ENCODE data around the gene NCS1. TPM values are rescaled to one million over a fixed set of nuclear protein-coding genes. Genes with fewer than 3 reads are reported as not detected.

Gene NCS1
- total RNA-seq, 1 experiment from 2014 or later = 18.2 TPM

- no peaks in the 10 kb centered on the region for H3K27me3 Mint-ChIP-seq (ENCODE audit: insufficient read depth, unreplicated experiment)
- ChIA-PET POLR2A (no interaction called here), CTCF (no interaction called here)
- no peaks in the 10 kb centered on the region for H3K27me3 ChIP-seq (replicated peaks; ENCODE audit: control insufficient read depth, insufficient read depth, low read length)
- peaks cover 20% of the 10 kb centered on the region for H3K4me1 Mint-ChIP-seq (ENCODE audit: low read depth, unreplicated experiment)
- BruUV-seq (replicated peaks) = no TSS peak
- H3K36me3 ChIP-seq (ENCODE audit: control insufficient read depth, insufficient read depth, low read length) = no peaks in the 10 kb centered on the region; the same call in 1 of the 2 replicates
- no peak for TF ChIP-seq CTCF (IDR thresholded peaks at IDR 0.05; ENCODE audit: insufficient read depth in 1 of 2, low read depth in 1 of 2, low read length in 1 of 2, severe bottlenecking in 1 of 2, unreplicated experiment in 1 of 2)
- H3K4me1 ChIP-seq = peaks cover 23% of the 10 kb centered on the region
- H3K27ac Mint-ChIP-seq (ENCODE audit: unreplicated experiment) = no peak overlapping the region
- no peak overlapping the region for H3K4me3 ChIP-seq (ENCODE audit: low read depth, low read length)
- no peaks in the 10 kb centered on the region for H3K9me3 ChIP-seq
- DNase-seq = no peak
- intact Hi-C loops (cut with micrococcal nuclease; ENCODE audit: unreplicated experiment) = loop anchor here (5.0 kb wide), 1 partner anchor 79 kb away; no protein-coding TSS in a partner anchor
- H3K4me3 Mint-ChIP-seq (ENCODE audit: unreplicated experiment) = no peak overlapping the region
- H3K9me3 Mint-ChIP-seq (ENCODE audit: unreplicated experiment) = no peaks in the 10 kb centered on the region
- no peaks in the 10 kb centered on the region for H3K36me3 Mint-ChIP-seq (ENCODE audit: insufficient read depth, unreplicated experiment)
Measured at GRCh38 chr9:130186051-130186450, 13.8 kb downstream of the NCS1 start.

GRCh38 chr9:130186839-130187522, 14.8 kb downstream of the NCS1 start:
- Histone ChIP-seq H3K27me3 (replicated peaks; ENCODE audit: control insufficient read depth, insufficient read depth, low read length) (no peaks in the 10 kb centered on the region), H3K9me3 (no peaks in the 10 kb centered on the region), H3K36me3 (ENCODE audit: control insufficient read depth, insufficient read depth, low read length) (no peaks in the 10 kb centered on the region), H3K4me1 (peaks cover 23% of the 10 kb centered on the region), H3K4me3 (ENCODE audit: low read depth, low read length) (peak overlapping the region; percentile 30)
- intact Hi-C loops (cut with micrococcal nuclease; ENCODE audit: unreplicated experiment) = loop anchor here (5.0 kb wide), 1 partner anchor 80 kb away; no protein-coding TSS in a partner anchor
- Mint-ChIP-seq H3K4me3 (ENCODE audit: unreplicated experiment) (peak overlapping the region; percentile 28), H3K27me3 (ENCODE audit: insufficient read depth, unreplicated experiment) (no peaks in the 10 kb centered on the region), H3K27ac (ENCODE audit: unreplicated experiment) (peak overlapping the region; percentile 44), H3K4me1 (ENCODE audit: low read depth, unreplicated experiment) (peaks cover 20% of the 10 kb centered on the region), H3K9me3 (ENCODE audit: unreplicated experiment) (no peaks in the 10 kb centered on the region), H3K36me3 (ENCODE audit: insufficient read depth, unreplicated experiment) (no peaks in the 10 kb centered on the region)
- DNase-seq = peak; percentile 68 to 73
- no TSS peak for BruUV-seq (replicated peaks)
- no peak for TF ChIP-seq CTCF (IDR thresholded peaks at IDR 0.05; ENCODE audit: insufficient read depth in 1 of 2, low read depth in 1 of 2, low read length in 1 of 2, severe bottlenecking in 1 of 2, unreplicated experiment in 1 of 2)
- CTCF ChIA-PET = interaction anchor here (0.6 kb wide), 2 partner anchors 336 to 1134 kb away, joined by 3 to 9 read pairs; no protein-coding TSS in a partner anchor
- POLR2A ChIA-PET = interaction anchor here (0.6 kb wide), 1 partner anchor 18 kb away, joined by 10 read pairs; no protein-coding TSS in a partner anchor

- H3K4me3 ChIP-seq (ENCODE audit: low read depth, low read length) = no peak overlapping the region
- BruUV-seq (replicated peaks) = no TSS peak
- ChIA-PET CTCF (interaction anchor here (0.6 kb wide), 1 partner anchor 1134 kb away, joined by 3 read pairs; no protein-coding TSS in a partner anchor), POLR2A (no interaction called here)
- no peaks in the 10 kb centered on the region for H3K9me3 ChIP-seq
- TF ChIP-seq CTCF (IDR thresholded peaks at IDR 0.05; ENCODE audit: insufficient read depth in 1 of 2, low read depth in 1 of 2, low read length in 1 of 2, severe bottlenecking in 1 of 2, unreplicated experiment in 1 of 2) = no peak
- intact Hi-C loops (cut with micrococcal nuclease; ENCODE audit: unreplicated experiment) = loop anchor here (5.0 kb wide), 1 partner anchor 80 kb away; no protein-coding TSS in a partner anchor
- H3K36me3 ChIP-seq (ENCODE audit: control insufficient read depth, insufficient read depth, low read length) = no peaks in the 10 kb centered on the region
- Mint-ChIP-seq H3K36me3 (ENCODE audit: insufficient read depth, unreplicated experiment) (no peaks in the 10 kb centered on the region), H3K9me3 (ENCODE audit: unreplicated experiment) (no peaks in the 10 kb centered on the region), H3K27ac (ENCODE audit: unreplicated experiment) (no peak overlapping the region), H3K27me3 (ENCODE audit: insufficient read depth, unreplicated experiment) (no peaks in the 10 kb centered on the region), H3K4me1 (ENCODE audit: low read depth, unreplicated experiment) (peaks cover 20% of the 10 kb centered on the region), H3K4me3 (ENCODE audit: unreplicated experiment) (no peak overlapping the region)
- no peaks in the 10 kb centered on the region for H3K27me3 ChIP-seq (replicated peaks; ENCODE audit: control insufficient read depth, insufficient read depth, low read length)
- DNase-seq = no peak
- H3K4me1 ChIP-seq = peaks cover 22% of the 10 kb centered on the region
Measured at GRCh38 chr9:130187523-130187846, 15.3 kb downstream of the NCS1 start.

All from Caco-2 (cell line).